Retinal pigment epithelial cell (primary cell): ENCODE results near the gene PLCL2.

Experiments
- DNase-seq: peaks from one replicate; pipeline ENCODE4 v3.0.0-alpha.2; 2010; ENCODE audit warnings: low read depth
- H3K4me3 ChIP-seq: 2 replicates; pipeline ENCODE4 v1.5.1; 2011; ENCODE audit warnings: mild to moderate bottlenecking, low read length, control low read depth, moderate library complexity
- TF ChIP-seq, protein P1 (sequence below): conservative IDR thresholded peaks from 2 replicates; pipeline ENCODE4 v1.5.1; 2011; ENCODE audit warnings: low read depth, low read length, control low read depth, inconsistent platforms

The PLCL2 gene

DNA sequence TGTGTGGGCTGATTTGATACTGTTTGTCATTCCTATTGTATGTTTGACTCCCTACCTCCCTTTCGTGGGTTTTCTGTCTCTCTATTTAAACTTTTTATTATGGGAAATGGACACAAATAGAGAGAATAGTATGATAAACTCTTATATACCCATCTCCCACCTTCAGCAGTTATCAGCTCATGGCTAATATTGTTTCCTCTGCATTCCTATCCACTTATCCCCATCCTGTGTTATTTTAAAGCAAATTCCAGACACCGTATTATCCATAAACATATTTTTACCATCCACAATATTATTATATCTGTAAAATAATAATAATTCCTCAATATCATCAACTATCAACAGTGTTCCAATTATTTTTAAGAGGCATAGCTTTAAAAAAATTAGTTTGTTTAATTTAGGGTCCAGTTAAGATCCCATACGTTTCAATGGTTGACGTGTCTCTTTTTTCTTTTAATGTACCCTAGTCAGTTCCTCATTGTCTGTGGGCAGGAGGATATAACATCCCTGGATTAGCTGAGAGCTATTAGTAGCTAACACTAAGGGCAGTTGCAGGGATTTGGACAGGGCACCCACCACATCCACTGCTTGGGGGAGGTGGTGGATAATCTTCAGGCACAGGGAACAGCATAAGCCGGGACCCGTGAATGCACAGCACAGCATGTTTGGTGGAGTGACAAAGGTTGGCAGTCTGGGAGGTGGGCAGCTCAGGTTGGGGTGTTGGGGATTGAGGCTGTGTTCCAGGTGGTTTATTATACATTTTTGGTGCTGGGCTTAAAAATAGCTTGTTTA, 23.5 kb downstream of the PLCL2 start:
- TF ChIP-seq, protein P1, sequence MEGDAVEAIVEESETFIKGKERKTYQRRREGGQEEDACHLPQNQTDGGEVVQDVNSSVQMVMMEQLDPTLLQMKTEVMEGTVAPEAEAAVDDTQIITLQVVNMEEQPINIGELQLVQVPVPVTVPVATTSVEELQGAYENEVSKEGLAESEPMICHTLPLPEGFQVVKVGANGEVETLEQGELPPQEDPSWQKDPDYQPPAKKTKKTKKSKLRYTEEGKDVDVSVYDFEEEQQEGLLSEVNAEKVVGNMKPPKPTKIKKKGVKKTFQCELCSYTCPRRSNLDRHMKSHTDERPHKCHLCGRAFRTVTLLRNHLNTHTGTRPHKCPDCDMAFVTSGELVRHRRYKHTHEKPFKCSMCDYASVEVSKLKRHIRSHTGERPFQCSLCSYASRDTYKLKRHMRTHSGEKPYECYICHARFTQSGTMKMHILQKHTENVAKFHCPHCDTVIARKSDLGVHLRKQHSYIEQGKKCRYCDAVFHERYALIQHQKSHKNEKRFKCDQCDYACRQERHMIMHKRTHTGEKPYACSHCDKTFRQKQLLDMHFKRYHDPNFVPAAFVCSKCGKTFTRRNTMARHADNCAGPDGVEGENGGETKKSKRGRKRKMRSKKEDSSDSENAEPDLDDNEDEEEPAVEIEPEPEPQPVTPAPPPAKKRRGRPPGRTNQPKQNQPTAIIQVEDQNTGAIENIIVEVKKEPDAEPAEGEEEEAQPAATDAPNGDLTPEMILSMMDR = no peak
- DNase-seq = no peak
- no peak overlapping the region for H3K4me3 ChIP-seq

DNA sequence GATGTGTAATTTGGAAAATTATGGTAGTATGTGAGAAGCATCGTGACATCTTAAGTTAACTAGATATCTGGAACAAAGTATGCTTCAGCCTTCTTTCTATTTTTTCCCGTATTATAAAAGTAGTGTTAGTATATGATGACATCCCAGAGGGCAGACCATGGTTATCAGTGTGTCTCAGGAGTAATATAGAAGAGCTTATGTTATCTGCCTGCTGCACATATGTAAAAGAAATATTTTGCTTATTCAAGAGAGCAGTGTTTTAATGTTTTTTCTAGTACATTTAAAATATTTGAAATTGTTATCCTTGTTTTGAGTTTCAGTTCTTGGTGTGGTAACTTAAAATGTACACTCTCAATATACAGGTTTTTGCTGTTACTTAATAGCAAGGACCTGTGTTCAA, 24.1 kb downstream of the PLCL2 start:
- DNase-seq = no peak
- TF ChIP-seq, protein P1 = no peak
- H3K4me3 ChIP-seq = no peak overlapping the region

DNA sequence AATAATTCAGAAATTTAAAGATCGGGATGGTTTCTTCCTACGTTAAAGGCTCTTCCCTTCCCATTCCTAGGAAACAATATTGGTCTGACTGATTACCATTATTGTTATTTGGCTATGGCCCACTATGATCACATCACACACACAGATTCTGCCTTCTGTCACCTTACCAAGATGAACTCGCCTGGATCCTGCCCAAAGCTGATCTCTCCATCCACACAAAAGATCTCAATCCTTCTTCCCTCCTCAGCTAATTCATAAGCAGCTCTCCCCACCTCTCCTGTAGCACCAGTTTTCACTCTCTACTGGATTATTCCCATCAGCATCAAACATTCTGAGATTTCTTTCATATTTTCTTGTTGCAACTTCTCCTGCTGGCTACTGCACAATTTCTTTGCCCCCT, 25.0 kb downstream of the PLCL2 start:
- DNase-seq = no peak
- no peak overlapping the region for H3K4me3 ChIP-seq
- TF ChIP-seq, protein P1 = no peak

DNA sequence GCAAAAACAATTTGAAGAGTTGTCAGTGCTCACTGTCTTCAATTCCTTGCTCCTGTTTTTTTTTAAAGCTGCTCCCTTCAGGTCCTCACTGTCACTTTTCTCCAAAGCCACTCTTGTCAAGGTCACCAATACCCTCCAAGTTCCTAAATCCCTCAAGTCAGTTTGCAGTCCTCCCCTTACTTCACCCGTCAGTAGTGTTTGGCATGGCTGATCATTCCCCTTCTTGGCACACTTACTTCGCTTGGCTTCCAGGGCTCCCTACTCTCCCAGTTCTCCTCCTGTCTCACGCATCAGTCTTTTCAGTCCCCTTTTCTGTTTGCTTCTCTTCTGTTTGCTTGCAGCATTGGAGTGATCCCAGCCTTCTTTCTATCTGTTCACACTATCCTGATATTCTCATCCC, 25.5 kb downstream of the PLCL2 start:
- TF ChIP-seq, protein P1 = no peak
- H3K4me3 ChIP-seq = no peak overlapping the region
- DNase-seq = no peak

DNA sequence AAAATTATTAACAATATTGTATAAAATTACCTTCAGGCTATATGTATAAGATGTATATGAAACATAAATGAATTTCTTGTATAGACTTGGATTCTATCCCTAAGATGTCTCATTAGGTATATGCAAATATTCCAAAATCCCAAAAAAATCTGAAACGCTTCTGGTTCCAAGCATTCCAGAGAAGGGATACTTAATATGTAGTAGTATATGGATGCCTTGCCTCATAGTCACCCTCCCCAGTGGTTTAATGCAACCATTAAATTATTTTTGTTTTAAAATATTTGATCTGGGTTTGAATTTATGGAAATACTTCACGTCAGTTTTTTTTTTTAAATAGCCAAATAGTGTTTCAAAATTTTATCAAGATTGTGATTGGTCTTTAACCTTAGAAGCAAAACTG, 27.2 kb downstream of the PLCL2 start:
- H3K4me3 ChIP-seq = no peak overlapping the region
- TF ChIP-seq, protein P1 = no peak
- DNase-seq = no peak

DNA sequence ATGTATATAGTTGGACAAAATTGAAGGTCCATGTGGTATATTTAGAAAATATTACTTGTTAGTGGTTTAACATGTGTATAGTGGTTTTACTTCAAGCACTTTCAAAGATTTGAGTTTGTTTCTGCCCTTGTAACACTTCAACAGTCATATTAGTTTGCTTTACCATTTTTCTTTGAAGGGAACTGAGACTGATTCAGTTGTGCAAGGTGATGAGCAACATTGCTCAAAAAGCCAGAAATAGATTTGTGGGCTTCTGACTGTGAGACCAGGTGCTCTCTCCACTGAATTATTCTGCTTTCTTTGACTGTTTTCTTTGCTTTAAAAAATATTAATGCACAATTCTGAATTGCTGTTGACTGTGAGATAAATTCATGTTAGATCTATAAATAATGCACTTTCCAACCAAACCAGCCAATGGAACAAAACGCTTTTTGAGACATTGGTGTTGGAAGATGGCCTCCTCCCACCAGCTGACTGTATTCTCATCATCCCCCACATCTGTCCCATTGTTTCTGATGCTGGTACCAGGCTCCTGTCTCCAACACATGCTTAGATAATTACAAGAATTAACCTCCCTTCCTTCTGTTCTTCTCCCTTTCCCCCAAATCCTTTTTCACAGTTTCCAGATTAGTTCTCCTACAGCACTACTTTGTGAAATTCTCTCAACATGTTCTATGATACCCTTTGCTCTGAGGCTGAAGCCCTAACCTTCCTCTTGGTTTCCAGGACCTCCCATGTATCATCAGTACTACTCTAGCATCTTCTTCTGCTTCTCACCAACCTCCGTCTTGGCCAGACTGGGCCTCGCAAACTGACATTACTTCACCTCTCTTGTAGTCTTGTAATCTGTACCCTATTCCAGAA, 27.9 kb downstream of the PLCL2 start:
- TF ChIP-seq, protein P1 = no peak
- no peak for DNase-seq
- H3K4me3 ChIP-seq = no peak overlapping the region
